H1 (cell line): Measurements from ENCODE around the gene CREG2. TPM values are rescaled to one million over a fixed set of nuclear protein-coding genes. Genes with fewer than 3 reads are reported as not detected.

ENCODE experiments used
- CTCF ChIA-PET: fragments of 300-600 bp; sonication (Branson Sonifier 250); formaldehyde crosslinking; loops from one replicate; lab custom pipeline; 2021; ENCODE audit not compliant: partially characterized antibody; lab: Charles Lee
- POLR2A ChIA-PET: fragments of 300-600 bp; sonication (Branson Sonifier 250); formaldehyde crosslinking; loops from one replicate; lab custom pipeline; 2021; ENCODE audit warnings: inconsistent platforms; ENCODE audit not compliant: partially characterized antibody; lab: Charles Lee
- DNase-seq, 2 experiments: peaks; one replicate each; pipeline versions ENCODE4 v3.0.0 to v3.0.0-alpha.2; 2010 to 2022; ENCODE audit warnings: low spot score in 2 of 2, low read depth in 1 of 2, mixed read lengths in 1 of 2
- FAIRE-seq: peaks from 2 replicates; lab custom pipeline; 2011; peaks lifted over from hg19 to GRCh38; lab: Jason Lieb, UNC
- H2AFZ ChIP-seq: 2 replicates; pipeline ENCODE4 v1.8.1; 2012; ENCODE audit warnings: low read length, inconsistent platforms
- H2AK5ac ChIP-seq: 2 replicates; pipeline ENCODE4 v1.6.1; 2013; ENCODE audit warnings: low read depth, low read length
- H2BK120ac ChIP-seq: replicated peaks from 2 replicates; pipeline ENCODE3; 2013; ENCODE audit warnings: low read depth, low read length, inconsistent platforms
- H2BK12ac ChIP-seq: 2 replicates; pipeline ENCODE4 v1.6.1; 2013; ENCODE audit warnings: low read depth, low read length
- H2BK15ac ChIP-seq: 2 replicates; pipeline ENCODE4 v1.6.1; 2013; ENCODE audit warnings: low read length
- H2BK20ac ChIP-seq: 2 replicates; pipeline ENCODE4 v1.6.1; 2013; ENCODE audit warnings: low read length
- H2BK5ac ChIP-seq: 2 replicates; pipeline ENCODE4 v1.6.1; 2013; ENCODE audit warnings: low read depth, low read length
- H3K14ac ChIP-seq: 2 replicates; pipeline ENCODE4 v1.6.1; 2013; ENCODE audit warnings: inconsistent platforms; ENCODE audit not compliant: insufficient read length
- H3K18ac ChIP-seq: 2 replicates; pipeline ENCODE4 v1.6.1; 2013; ENCODE audit warnings: low read length; ENCODE audit errors: extremely low read depth
- H3K23ac ChIP-seq: 2 replicates; pipeline ENCODE4 v1.6.1; 2013; ENCODE audit warnings: inconsistent platforms; ENCODE audit not compliant: insufficient read length
- H3K23me2 ChIP-seq: 2 replicates; pipeline ENCODE4 v1.6.1; 2013; ENCODE audit warnings: low read depth, low read length
- H3K27ac ChIP-seq: 2 replicates; pipeline ENCODE4 v1.6.1; 2011; ENCODE audit warnings: low read depth, low read length, inconsistent platforms
- H3K27me3 ChIP-seq, 4 experiments: replicated peaks in 1 of 4; 1 replicate in 1 of 4; 2 replicates in 3 of 4; pipeline versions ENCODE4 v1.6.1 to v1.8.1; 2011 to 2013; ENCODE audit warnings: low read length in 3 of 4, mild to moderate bottlenecking in 3 of 4, inconsistent platforms in 2 of 4, mixed read lengths in 2 of 4, moderate library complexity in 1 of 4; ENCODE audit not compliant: control insufficient read depth in 3 of 4, insufficient read depth in 3 of 4; ENCODE audit errors: extremely low read depth in 1 of 4
- H3K36me3 ChIP-seq, 4 experiments: 2 replicates each; pipeline versions ENCODE4 v1.6.1 to v1.8.1; 2011 to 2013; ENCODE audit warnings: mild to moderate bottlenecking in 4 of 4, low read length in 3 of 4, moderate library complexity in 2 of 4, control low read depth in 1 of 4, inconsistent platforms in 1 of 4; ENCODE audit not compliant: insufficient read depth in 4 of 4, control insufficient read depth in 2 of 4
- H3K4ac ChIP-seq: replicated peaks from 2 replicates; pipeline ENCODE3; 2013; ENCODE audit warnings: low read length, low read depth, mixed read lengths, inconsistent platforms; ENCODE audit not compliant: insufficient read length
- H3K4me1 ChIP-seq, 4 experiments: replicated peaks in 1 of 4; 1 replicate in 1 of 4; 2 replicates in 3 of 4; pipeline versions ENCODE4 v1.6.1 to v1.8.1; 2011 to 2013; ENCODE audit warnings: low read length in 3 of 4, inconsistent platforms in 2 of 4, mixed read lengths in 1 of 4; ENCODE audit not compliant: insufficient read depth in 4 of 4, control insufficient read depth in 3 of 4
- H3K4me2 ChIP-seq, 2 experiments: 2 replicates each; pipeline versions ENCODE4 v1.6.1 to v1.8.1; 2011 to 2013; ENCODE audit warnings: low read depth in 2 of 2, low read length in 2 of 2, control low read depth in 1 of 2, inconsistent platforms in 1 of 2, mild to moderate bottlenecking in 1 of 2; ENCODE audit not compliant: insufficient read depth in 1 of 2
- H3K4me3 ChIP-seq, 4 experiments: fragments of 200-600, 300-600 bp in 1 of 4; sonication (generic), shearing (Covaris generic), sonication (Bioruptor Twin) in 1 of 4; 2 replicates each; pipeline versions ENCODE4 v1.5.1 to v1.8.1; 2011 to 2016; ENCODE audit warnings: low read length in 4 of 4, low read depth in 3 of 4, control low read depth in 2 of 4, inconsistent platforms in 2 of 4, mild to moderate bottlenecking in 2 of 4, mixed read lengths in 1 of 4, moderate library complexity in 1 of 4; ENCODE audit not compliant: insufficient read depth in 2 of 4; ENCODE audit errors: extremely low read depth in 1 of 4
- H3K56ac ChIP-seq: replicated peaks from 2 replicates; pipeline ENCODE3; 2013; ENCODE audit warnings: low read depth, mild to moderate bottlenecking, mixed read lengths, low read length, inconsistent platforms; ENCODE audit not compliant: insufficient read length
- H3K79me1 ChIP-seq: 2 replicates; pipeline ENCODE4 v1.6.1; 2013; ENCODE audit warnings: low read depth, low read length, control low read depth
- H3K79me2 ChIP-seq, 2 experiments: 2 replicates each; pipeline versions ENCODE4 v1.6.1 to v1.8.1; 2012 to 2013; ENCODE audit warnings: low read length in 2 of 2, mild to moderate bottlenecking in 2 of 2, inconsistent platforms in 1 of 2; ENCODE audit not compliant: insufficient read depth in 2 of 2, control insufficient read depth in 1 of 2
- H3K9ac ChIP-seq, 4 experiments: replicated peaks in 1 of 4; 1 replicate in 1 of 4; 2 replicates in 3 of 4; pipeline versions ENCODE4 v1.6.1 to v1.8.1; 2011 to 2013; ENCODE audit warnings: low read depth in 3 of 4, low read length in 3 of 4, control low read depth in 2 of 4, mild to moderate bottlenecking in 2 of 4, moderate library complexity in 2 of 4, inconsistent platforms in 1 of 4; ENCODE audit errors: extremely low read depth in 1 of 4
- H3K9me3 ChIP-seq, 2 experiments: 2 replicates each; pipeline versions ENCODE4 v1.6.1 to v1.8.1; 2012 to 2013; ENCODE audit warnings: mild to moderate bottlenecking in 2 of 2, moderate library complexity in 2 of 2, control low read depth in 1 of 2, inconsistent platforms in 1 of 2, low read depth in 1 of 2, low read length in 1 of 2, mixed read lengths in 1 of 2; ENCODE audit not compliant: insufficient read depth in 2 of 2
- H4K20me1 ChIP-seq, 2 experiments: replicated peaks in 1 of 2; 2 replicates each; pipeline versions ENCODE3 to v1.8.1; 2011 to 2013; ENCODE audit warnings: inconsistent platforms in 2 of 2, low read length in 2 of 2, mild to moderate bottlenecking in 1 of 2; ENCODE audit not compliant: insufficient read depth in 2 of 2, control insufficient read depth in 1 of 2
- H4K5ac ChIP-seq: 2 replicates; pipeline ENCODE4 v1.6.1; 2013; ENCODE audit warnings: low read length, low read depth, mixed read lengths, inconsistent platforms; ENCODE audit not compliant: insufficient read length
- H4K8ac ChIP-seq: 2 replicates; pipeline ENCODE4 v1.8.0; 2013; ENCODE audit warnings: mild to moderate bottlenecking, moderate library complexity, low read length, inconsistent platforms; ENCODE audit not compliant: insufficient read depth; ENCODE audit errors: extremely low read depth
- H4K91ac ChIP-seq: replicated peaks from 2 replicates; pipeline ENCODE3; 2013; ENCODE audit warnings: low read length, mixed read lengths, inconsistent platforms; ENCODE audit not compliant: insufficient read length
- EGR1 ChIP-seq: IDR thresholded peaks from 2 replicates; pipeline ENCODE4 v1.6.1; 2011; ENCODE audit warnings: low read depth, low read length, borderline replicate concordance
- FOSL1 ChIP-seq: IDR thresholded peaks from 2 replicates; pipeline ENCODE4 v1.6.1; 2011; ENCODE audit warnings: mild to moderate bottlenecking, low read depth, low read length, moderate library complexity; ENCODE audit not compliant: insufficient read depth
- GABPA ChIP-seq: IDR thresholded peaks from 2 replicates; pipeline ENCODE4 v1.6.1; 2011; ENCODE audit warnings: mild to moderate bottlenecking, low read length, moderate library complexity, borderline replicate concordance; ENCODE audit not compliant: insufficient read depth
- GTF2F1 ChIP-seq: IDR thresholded peaks from 2 replicates; pipeline ENCODE4 v1.6.1; 2012; ENCODE audit warnings: low read depth, low read length, improper control_type of control experiment, borderline replicate concordance
- HDAC2 ChIP-seq, 2 experiments: fragments of 300-600 bp in 1 of 2; sonication (generic) in 1 of 2; IDR thresholded peaks; 2 replicates each; pipeline ENCODE4 v1.6.1; 2011 to 2012; ENCODE audit warnings: low read depth in 2 of 2, low read length in 2 of 2, mild to moderate bottlenecking in 2 of 2, moderate library complexity in 2 of 2, borderline replicate concordance in 1 of 2, inconsistent platforms in 1 of 2
- RXRA ChIP-seq: IDR thresholded peaks from 2 replicates; pipeline ENCODE4 v1.6.1; 2011; ENCODE audit warnings: low read depth, mild to moderate bottlenecking, low read length, moderate library complexity; ENCODE audit not compliant: insufficient read depth
- SP4 ChIP-seq: IDR thresholded peaks from 2 replicates; pipeline ENCODE4 v1.6.1; 2012; ENCODE audit warnings: low read length, inconsistent platforms
- YY1 ChIP-seq: IDR thresholded peaks from 2 replicates; pipeline ENCODE4 v1.6.1; 2011; ENCODE audit warnings: low read depth, mild to moderate bottlenecking, low read length
- WGBS, 2 experiments: shearing (Covaris generic) in 1 of 2; methylation state at CpG; one replicate each; pipeline versions ENCODE4 v1.1.6 to v1.1.7; 2013 to 2015; ENCODE audit warnings: low lambda C conversion rate in 2 of 2, mixed read lengths in 2 of 2, inconsistent platforms in 1 of 2, low coverage in 1 of 2, missing lambda C conversion rate in 1 of 2; ENCODE audit not compliant: insufficient replicate concordance in 2 of 2, insufficient coverage in 1 of 2, insufficient read length in 1 of 2; ENCODE audit errors: extremely low coverage in 1 of 2, missing lambda C conversion rate in 1 of 2; 5-methylcytosine and 5-hydroxymethylcytosine counted together
- polyA plus RNA-seq, 7 experiments: library from polyadenylated mRNA; depleted of rRNA in 3 of 7; stranded (reverse) in 5 of 7; unstranded in 2 of 7; fragments of >200 nt in 5 of 7; fragments of 200-250 nt in 2 of 7; gene quantifications; 1 replicate in 5 of 7; 2 replicates in 1 of 7; 4 replicates in 1 of 7; pipeline versions ENCODE4 v1.2.1 to v1.2.3, GENCODE V29; 2011 to 2013; ENCODE audit warnings: missing spikeins in 2 of 7, mixed read lengths in 2 of 7
- total RNA-seq: library from RNA; stranded (reverse); fragmentation: NEBNext Ultra II Directional; extraction: Animal tissue kit (Norgen Biotek cat#: 25700); gene quantifications from 2 replicates; pipeline ENCODE4 v1.2.1, GENCODE V29; 2021
- TF ChIP-seq, protein P1 (sequence below): IDR thresholded peaks from 2 replicates; pipeline ENCODE4 v1.6.1; 2012; ENCODE audit warnings: low read length, inconsistent platforms

CREG2 gene
- total and polyA plus RNA-seq, 2 of the 8 experiments (the other 6 are each of a cell fraction or from before 2014, with no cell fraction given), result 2.0 to 2.2 TPM

DNA sequence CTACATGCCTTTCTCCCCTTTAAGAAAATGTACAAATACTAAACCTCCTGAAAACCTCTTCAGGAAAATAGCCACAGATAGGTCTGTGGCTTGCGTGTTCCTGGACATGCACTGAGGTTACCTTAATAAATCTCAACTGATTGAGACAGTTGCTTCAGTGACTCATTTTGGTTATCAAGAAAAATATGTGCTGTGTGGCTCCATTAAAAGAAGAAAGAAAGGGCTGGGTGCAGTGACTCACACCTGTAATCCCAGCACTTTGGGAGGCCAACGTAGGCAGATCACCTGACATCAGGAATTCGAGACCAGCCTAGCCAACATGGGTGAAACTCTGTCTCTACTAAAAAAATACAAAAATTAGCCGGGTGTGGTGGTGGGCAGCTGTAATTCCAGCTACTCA lies 27.1 kb downstream of the CREG2 start:
- no peak overlapping the region for H3K56ac ChIP-seq
- no peak overlapping the region for H3K18ac ChIP-seq
- no peaks in the 10 kb centered on the region for H3K79me1 ChIP-seq
- H3K4me2 ChIP-seq, result no peak overlapping the region
- no peak overlapping the region for H4K8ac ChIP-seq
- H2BK20ac ChIP-seq, result no peak overlapping the region
- H4K5ac ChIP-seq, result no peak overlapping the region
- no peaks in the 10 kb centered on the region for H4K20me1 ChIP-seq
- no peak overlapping the region for H3K4ac ChIP-seq
- H3K14ac ChIP-seq, result no peak overlapping the region
- H3K27ac ChIP-seq, result no peak overlapping the region
- WGBS, 2 experiments, result 65% methylated on average over 4 of the region's 4 CpGs; no CpG with 5 or more reads in 1 of the 2 experiments
- no peak overlapping the region for H2AK5ac ChIP-seq
- no peaks in the 10 kb centered on the region for H3K9me3 ChIP-seq
- H3K36me3 ChIP-seq, result no peaks in the 10 kb centered on the region
- H3K4me1 ChIP-seq, result peaks cover 2 to 7% (median 2%) of the 10 kb centered on the region in 4 experiments; a peak in 5 of 7 replicates
- H2BK15ac ChIP-seq, result no peak overlapping the region
- H3K23me2 ChIP-seq, result no peaks in the 10 kb centered on the region
- no peak overlapping the region for H3K9ac ChIP-seq
- H4K91ac ChIP-seq, result no peak overlapping the region
- ChIA-PET CTCF (interaction anchor here (3.2 to 4.8 kb wide), 2 partner anchors 10 to 18 kb away, joined by 10 to 33 read pairs; no protein-coding TSS in a partner anchor), POLR2A (no interaction called here)
- no peak for FAIRE-seq
- no peak overlapping the region for H2BK12ac ChIP-seq
- H2BK5ac ChIP-seq, result no peak overlapping the region
- no peaks in the 10 kb centered on the region for H3K27me3 ChIP-seq
- H3K79me2 ChIP-seq, result no peaks in the 10 kb centered on the region
- no peak overlapping the region for H3K4me3 ChIP-seq
- H2BK120ac ChIP-seq, result no peak overlapping the region
- H2AFZ ChIP-seq, result no peak overlapping the region
- no peak for DNase-seq
- H3K23ac ChIP-seq, result no peak overlapping the region
- TF ChIP-seq, protein P1, sequence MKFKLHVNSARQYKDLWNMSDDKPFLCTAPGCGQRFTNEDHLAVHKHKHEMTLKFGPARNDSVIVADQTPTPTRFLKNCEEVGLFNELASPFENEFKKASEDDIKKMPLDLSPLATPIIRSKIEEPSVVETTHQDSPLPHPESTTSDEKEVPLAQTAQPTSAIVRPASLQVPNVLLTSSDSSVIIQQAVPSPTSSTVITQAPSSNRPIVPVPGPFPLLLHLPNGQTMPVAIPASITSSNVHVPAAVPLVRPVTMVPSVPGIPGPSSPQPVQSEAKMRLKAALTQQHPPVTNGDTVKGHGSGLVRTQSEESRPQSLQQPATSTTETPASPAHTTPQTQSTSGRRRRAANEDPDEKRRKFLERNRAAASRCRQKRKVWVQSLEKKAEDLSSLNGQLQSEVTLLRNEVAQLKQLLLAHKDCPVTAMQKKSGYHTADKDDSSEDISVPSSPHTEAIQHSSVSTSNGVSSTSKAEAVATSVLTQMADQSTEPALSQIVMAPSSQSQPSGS, result no peak
- TF ChIP-seq YY1, result no peak
- no peak for TF ChIP-seq FOSL1
- no peak for TF ChIP-seq EGR1
- TF ChIP-seq SP4, result no peak
- TF ChIP-seq GTF2F1, result no peak
- TF ChIP-seq HDAC2 (IDR thresholded peaks at IDR 0.05; ENCODE audit: borderline replicate concordance in 1 of 2, low read depth in 2 of 2, low read length in 2 of 2), result no peak
- TF ChIP-seq RXRA, result no peak
- no peak for TF ChIP-seq GABPA
